ENCODE data around the gene GALNT15.
A peak's percentile ranks its signal among the peaks of the same experiment; 100 is the strongest.

The GALNT15 gene

DNA sequence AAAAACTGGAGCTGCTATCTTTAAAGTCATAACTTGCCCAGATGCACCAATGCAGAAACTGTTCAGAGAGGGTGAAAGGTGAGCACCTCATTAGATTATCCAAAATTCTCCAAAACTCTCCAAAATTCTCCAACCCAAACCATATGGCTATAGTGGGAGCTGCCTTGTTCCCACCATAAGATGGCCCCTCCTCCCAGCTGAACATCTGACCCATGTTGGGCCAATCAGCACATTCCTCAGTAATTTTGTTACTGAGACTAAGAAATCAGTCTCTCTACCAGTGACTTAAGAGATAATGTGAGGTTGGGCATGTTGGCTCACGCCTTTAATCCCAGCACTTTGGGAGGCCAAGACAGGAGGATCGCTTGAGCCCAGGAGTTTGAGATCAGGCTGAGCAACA, 57.5 kb downstream of the GALNT15 start:
- no peak for DNase-seq (ENCODE audit: low read depth)

- DNase-seq (ENCODE audit: low read depth): no peak
Measured at GRCh38 chr3:16233806-16234205, 59.3 kb downstream of the GALNT15 start.

DNA sequence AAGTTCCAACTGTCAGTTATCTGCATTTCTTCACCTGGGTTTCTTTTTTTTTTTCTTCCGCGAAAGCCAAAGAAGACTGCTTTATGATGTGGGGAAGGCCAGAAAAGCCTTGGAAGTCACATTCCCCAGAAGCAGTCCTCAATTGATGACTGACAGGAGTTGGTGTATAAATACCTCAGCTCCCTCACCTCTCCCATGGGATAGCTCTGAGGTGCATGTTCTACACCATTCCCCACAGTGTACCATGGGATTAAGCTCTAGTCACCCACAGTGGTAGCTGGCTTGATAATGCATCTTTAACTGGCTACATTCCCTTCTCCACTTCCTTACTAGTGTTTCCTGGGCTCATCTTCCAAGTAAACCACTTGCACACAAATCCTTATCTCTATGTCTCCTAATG, 59.8 kb downstream of the GALNT15 start:
- no peak for DNase-seq (ENCODE audit: low read depth)

- no peak for DNase-seq (ENCODE audit: low read depth)
Measured at GRCh38 chr3:16236030-16236639, 61.7 kb downstream of the GALNT15 start.

GRCh38 chr3:16236856-16237393, 62.4 kb downstream of the GALNT15 start:
- no peak for DNase-seq (ENCODE audit: low read depth)

GRCh38 chr3:16239086-16239770, 64.7 kb downstream of the GALNT15 start:
- no peak for DNase-seq (ENCODE audit: low read depth)

GRCh38 chr3:16239780-16240179, 65.3 kb downstream of the GALNT15 start:
- DNase-seq (ENCODE audit: low read depth): no peak

DNA sequence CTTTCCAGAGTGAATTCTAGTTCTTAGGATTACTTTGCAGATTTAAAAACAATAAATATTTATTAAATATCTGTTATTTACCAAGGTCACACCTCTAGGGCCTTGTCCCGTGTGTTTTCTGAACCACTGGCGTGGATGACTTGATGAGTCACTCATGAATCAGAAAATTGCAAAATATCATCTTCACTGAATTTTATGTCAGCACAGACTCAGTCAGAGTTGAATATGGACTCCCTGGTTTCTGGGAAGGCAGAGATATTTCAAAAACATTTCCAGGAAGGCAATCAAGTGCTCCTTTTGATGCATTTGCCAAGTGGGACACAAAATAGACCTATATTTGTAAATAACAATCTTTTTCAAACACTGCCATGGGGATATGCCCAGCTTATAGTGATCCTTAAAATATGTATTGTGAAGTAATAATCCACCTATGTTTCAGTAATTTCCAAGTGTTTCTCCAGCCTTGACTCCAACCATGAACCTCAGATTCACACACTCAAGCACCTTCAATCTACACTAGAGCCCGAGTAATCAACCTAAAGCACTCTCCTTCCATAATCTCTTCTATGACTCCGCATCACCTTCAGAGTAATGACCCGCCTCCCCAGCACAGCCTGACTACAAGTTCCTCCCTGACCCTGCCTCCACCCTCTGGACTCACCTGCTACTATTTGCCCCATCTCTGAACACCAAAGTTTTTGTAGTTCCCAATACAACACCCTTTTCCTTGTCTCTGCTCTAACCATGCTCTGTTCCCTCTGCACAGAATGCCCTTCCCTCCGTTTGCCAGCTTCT, 65.9 kb downstream of the GALNT15 start:
- no peak for DNase-seq (ENCODE audit: low read depth)

DNA sequence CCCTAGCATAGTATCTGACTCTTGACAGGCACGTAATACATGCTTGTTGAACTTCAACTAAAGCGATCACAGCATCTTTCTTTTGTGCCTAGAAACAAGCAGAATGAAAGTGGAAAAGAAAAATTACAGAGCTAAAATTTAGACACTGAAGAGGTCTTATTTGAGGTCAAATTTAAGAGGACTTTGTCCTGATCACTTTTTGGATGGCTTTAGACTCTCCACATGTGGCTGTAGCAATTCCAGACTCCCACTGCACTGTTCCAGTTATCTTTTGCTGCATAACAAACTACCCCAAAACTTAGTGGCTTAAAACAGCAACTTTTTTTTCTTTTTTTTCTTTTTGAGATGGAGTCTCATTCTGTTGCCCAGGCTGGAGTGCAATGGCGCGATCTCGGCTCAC, 66.7 kb downstream of the GALNT15 start:
- DNase-seq (ENCODE audit: low read depth): no peak

DNA sequence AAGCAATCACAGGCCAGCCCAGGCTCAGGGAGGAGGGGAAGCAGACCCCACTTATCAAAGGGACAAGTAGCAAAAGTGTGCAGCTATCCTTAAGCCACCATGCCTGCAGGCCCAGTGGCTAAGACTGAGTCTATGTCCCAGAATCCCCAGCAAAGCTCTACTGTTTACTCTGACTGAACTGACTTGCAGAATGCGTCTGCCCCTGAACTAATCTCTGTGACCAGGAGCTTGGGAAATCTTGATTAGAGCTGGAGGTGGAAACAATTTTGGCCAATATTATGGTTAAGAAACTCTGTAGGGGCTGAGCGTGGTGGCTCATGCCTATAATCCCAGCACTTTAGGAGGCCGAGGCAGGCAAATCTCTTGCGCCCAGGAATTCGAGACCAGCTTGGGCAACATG, 67.7 kb downstream of the GALNT15 start:
- DNase-seq (ENCODE audit: low read depth): no peak

- no peak for DNase-seq (ENCODE audit: low read depth)
Measured at GRCh38 chr3:16243706-16244490, 69.4 kb downstream of the GALNT15 start.

DNA sequence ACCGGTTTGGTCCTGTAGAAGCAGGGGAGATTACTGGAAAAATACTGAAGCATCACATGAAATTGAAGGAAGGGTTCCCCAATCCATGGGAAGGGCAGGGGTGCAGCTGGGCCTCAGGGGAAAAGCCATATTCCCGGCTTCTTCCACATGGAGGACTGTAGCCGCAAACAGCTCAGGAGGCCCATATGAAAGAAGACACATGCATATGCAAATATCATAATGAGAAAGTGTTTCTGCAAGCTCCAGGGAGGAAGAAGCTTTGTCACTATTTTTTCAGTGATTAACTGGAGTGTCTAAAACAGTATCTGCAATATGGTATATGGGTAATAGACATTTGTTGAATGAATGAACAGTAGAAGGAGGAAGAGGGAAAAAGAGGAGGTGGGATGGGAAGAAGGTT, 71.1 kb downstream of the GALNT15 start:
- no peak for DNase-seq (ENCODE audit: low read depth)

DNA sequence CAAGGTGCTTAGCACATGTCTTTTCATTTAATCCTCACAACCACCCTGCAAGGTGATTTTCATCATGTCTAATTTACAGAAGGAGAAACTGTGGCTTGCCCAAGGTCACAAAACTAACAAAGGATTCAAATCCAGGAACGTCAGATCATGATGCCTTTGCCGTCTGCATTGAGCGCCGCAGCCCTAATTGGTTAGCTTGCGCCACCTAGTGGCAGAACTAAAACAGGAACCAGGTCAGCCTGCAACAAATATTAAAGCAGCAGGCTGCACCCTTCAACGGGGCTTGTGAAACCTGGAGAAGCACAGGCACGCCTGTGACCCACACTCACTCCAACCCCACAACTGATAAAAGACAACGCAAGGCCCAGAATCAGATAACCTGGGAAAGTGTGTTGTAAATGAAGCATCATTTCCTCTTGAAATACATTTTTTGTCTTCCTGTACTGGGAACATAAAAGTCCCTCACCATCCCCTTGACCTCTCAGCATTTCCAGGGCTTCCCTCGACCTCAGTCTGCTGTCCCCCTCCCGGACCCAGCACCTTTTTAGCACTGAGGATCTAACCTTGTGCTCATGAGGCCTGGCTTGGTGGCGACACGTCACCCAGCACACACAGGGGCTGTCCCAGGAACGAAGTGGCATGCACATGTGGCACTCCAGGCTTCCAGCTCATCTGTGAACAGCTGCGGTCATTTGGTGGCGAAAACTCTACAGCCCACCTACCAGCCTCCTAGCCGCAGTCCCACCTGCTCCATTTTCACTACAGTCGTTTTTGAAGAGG, 73.0 kb downstream of the GALNT15 start:
- DNase-seq (ENCODE audit: low read depth): peak; percentile 45

DNA sequence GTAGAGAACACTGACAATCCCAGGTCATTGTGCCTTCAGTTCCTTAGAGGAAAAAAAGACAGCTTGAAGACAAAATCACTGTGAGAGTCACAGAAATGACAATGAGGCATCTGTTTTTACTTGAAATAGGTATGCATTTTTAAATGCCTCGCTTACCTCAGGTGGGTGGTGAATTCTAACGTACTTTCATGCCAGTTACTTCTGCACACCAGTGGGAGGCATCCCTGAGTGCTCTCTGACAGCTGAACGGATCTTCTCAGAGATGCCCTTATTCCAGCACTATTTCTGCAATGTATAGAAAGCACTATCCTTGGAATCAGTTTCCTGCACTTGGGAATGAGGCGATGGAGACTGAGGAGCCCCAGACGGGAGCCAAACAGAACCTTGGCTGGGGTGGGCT, 74.1 kb downstream of the GALNT15 start:
- no peak for DNase-seq (ENCODE audit: low read depth)

- DNase-seq (ENCODE audit: low read depth): no peak
Measured at GRCh38 chr3:16249336-16249735, 74.9 kb downstream of the GALNT15 start.

GRCh38 chr3:16249886-16250285, 75.4 kb downstream of the GALNT15 start:
- no peak for DNase-seq (ENCODE audit: low read depth)

DNA sequence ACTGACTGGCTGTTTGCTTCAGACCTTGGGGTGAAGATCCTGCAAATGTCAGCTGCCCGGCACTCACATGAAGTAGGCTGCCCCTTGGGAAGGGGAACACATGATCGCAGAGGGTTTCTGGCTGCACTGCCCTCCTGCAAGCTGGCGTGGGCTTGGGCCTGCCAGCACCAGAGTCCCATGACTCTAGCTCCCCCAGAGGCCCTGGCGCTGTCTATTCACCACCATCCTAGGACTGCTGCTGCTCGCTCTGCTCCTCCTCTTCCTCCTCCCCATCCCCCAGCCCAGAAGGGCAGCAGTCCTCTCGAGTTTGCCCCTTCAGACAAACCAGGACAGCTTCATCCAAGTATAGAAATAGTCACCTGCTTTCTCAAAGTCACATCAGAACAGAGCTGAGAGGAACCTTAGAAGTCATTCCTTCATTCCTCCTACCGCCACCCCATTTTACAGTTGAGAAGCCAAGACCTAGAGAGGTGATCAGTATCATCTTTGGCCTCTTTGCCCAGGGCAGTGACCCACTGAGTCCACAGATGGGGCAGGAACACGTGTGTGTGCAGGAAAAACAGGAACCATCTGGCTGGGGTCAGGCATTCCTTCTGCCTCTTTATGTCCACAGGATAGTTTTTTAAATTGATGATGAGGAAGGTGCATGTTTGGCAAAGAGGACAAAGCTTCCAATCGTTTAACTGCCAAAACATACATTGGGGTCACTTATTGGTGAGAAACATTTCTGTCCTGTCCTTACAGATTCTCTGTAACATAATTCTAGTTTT, 77.0 kb downstream of the GALNT15 start:
- DNase-seq (ENCODE audit: low read depth): no peak

- DNase-seq (ENCODE audit: low read depth): no peak
Measured at GRCh38 chr3:16252243-16252978, 77.9 kb downstream of the GALNT15 start.

DNA sequence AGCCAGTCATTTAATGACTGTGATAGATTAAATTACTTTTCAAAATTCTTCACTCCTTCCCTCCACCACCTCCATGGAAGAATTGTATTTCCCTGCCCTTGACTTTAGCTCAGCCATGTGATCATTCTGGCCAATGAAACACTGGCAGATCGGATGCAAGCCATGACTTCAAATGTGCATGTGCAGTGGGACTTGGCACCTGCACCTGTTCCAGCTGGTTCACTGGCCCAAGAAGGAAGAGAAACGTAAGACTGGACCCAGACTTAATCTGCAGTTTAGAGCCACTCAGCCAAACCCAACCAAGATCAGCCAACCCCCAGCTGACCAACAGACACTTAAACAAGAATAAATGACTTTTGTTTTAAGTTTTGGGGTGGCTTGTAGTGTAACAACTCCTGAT, 78.5 kb downstream of the GALNT15 start:
- DNase-seq (ENCODE audit: low read depth): no peak

DNA sequence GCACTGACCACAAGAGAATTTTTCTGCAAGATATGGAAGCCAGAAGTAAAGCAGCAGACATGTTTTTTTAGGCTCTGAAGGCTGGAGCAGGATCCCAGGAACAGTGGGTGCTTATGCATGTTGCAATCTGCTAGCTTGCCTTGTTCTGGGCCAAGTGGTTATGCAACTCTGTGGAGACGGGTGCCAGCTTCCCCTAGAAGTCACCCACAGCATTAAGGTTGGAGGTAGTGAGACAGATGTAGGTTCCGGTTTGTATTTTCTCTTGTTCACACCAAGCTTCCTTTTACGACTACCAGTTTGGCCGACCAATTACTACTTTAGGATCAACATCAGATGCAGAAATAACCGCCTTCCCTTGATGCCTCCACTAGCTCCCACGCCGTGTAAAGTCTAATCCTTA, 79.1 kb downstream of the GALNT15 start:
- DNase-seq (ENCODE audit: low read depth): no peak

Data from CMK (cell line).